Spleen (tissue), 3 donors: ENCODE data around the gene REXO4.

Source experiments
- POLR2A ChIP-seq, 3 donors: fragments of 450-650 bp; IDR thresholded peaks; one replicate each; pipeline ENCODE4 v1.5.1; 2017; ENCODE audit warnings: antibody characterized with exemption in 3 of 3, mild to moderate bottlenecking in 1 of 3
- POLR2AphosphoS5 ChIP-seq, 3 donors: sonication (generic); formaldehyde crosslinking; IDR thresholded peaks; one replicate each; pipeline ENCODE4 v1.5.1; 2017; ENCODE audit warnings: antibody characterized with exemption in 3 of 3

GRCh38 chr9:133360400-133361393, 57.1 kb downstream of the REXO4 start:
- TF ChIP-seq POLR2A (IDR thresholded peaks at IDR 0.05) (no peak), POLR2AphosphoS5 (IDR thresholded peaks at IDR 0.05) (peak; percentile 22 to 41 (median 41))
